MM.1S (cell line): ENCODE results near the gene XPC.

ENCODE experiments used
- DNase-seq: peaks from one replicate; pipeline ENCODE4 v3.0.0-alpha.2; 2015
- H2AFZ ChIP-seq: fragments of 300-600 bp; sonication (generic); 2 replicates; pipeline ENCODE4 v1.6.0; 2016; ENCODE audit warnings: antibody characterized with exemption, low read length
- H3F3A ChIP-seq: fragments of 300-600 bp; sonication (generic); 2 replicates; pipeline ENCODE4 v1.6.1; 2016; ENCODE audit warnings: mild to moderate bottlenecking, antibody characterized with exemption, low read length, moderate library complexity, mixed read lengths; ENCODE audit not compliant: insufficient read depth
- H3K27ac ChIP-seq: fragments of 300-600 bp; sonication (generic); 2 replicates; pipeline ENCODE4 v1.5.1; 2016; ENCODE audit warnings: mild to moderate bottlenecking, low read length
- H3K27me3 ChIP-seq: fragments of 300-600 bp; sonication (generic); replicated peaks from 2 replicates; pipeline ENCODE4 v1.6.0; 2016; ENCODE audit warnings: low read length; ENCODE audit not compliant: insufficient read depth
- H3K36me3 ChIP-seq: fragments of 300-600 bp; sonication (generic); replicated peaks from 2 replicates; pipeline ENCODE4 v1.6.1; 2016; ENCODE audit warnings: mild to moderate bottlenecking, low read length, mixed read lengths; ENCODE audit not compliant: insufficient read depth
- H3K4me1 ChIP-seq: fragments of 300-600 bp; sonication (generic); 2 replicates; pipeline ENCODE4 v1.6.1; 2016; ENCODE audit warnings: low read length, mixed read lengths
- H3K4me2 ChIP-seq: fragments of 300-600 bp; sonication (generic); 2 replicates; pipeline ENCODE4 v1.6.0; 2016; ENCODE audit warnings: low read depth, low read length
- H3K4me3 ChIP-seq: fragments of 300-600 bp; sonication (generic); 2 replicates; pipeline ENCODE4 v1.5.1; 2016; ENCODE audit warnings: low read length, mixed read lengths
- H3K79me2 ChIP-seq: fragments of 300-600 bp; sonication (generic); 2 replicates; pipeline ENCODE4 v1.6.1; 2016; ENCODE audit warnings: mixed run types, low read length, mixed read lengths
- H3K9ac ChIP-seq: fragments of 300-600 bp; sonication (generic); 2 replicates; pipeline ENCODE4 v1.6.1; 2016; ENCODE audit warnings: low read length, mixed read lengths
- H3K9me2 ChIP-seq: fragments of 300-600 bp; sonication (generic); replicated peaks from 2 replicates; pipeline ENCODE4 v1.6.1; 2016; ENCODE audit warnings: mild to moderate bottlenecking, low read length, mixed read lengths; ENCODE audit not compliant: insufficient read depth
- H3K9me3 ChIP-seq: fragments of 300-600 bp; sonication (generic); replicated peaks from 2 replicates; pipeline ENCODE4 v1.6.1; 2016; ENCODE audit warnings: mild to moderate bottlenecking, low read length, mixed read lengths; ENCODE audit not compliant: insufficient read depth
- H4K20me1 ChIP-seq: fragments of 300-600 bp; sonication (generic); 2 replicates; pipeline ENCODE4 v1.6.1; 2016; ENCODE audit warnings: mild to moderate bottlenecking, low read length, moderate library complexity, mixed read lengths; ENCODE audit not compliant: insufficient read depth
- CTCF ChIP-seq: fragments of 300-600 bp; sonication (generic); IDR thresholded peaks from 2 replicates; pipeline ENCODE4 v1.5.1; 2016; ENCODE audit warnings: antibody characterized with exemption, low read length, mixed read lengths
- EZH2 ChIP-seq: fragments of 300-600 bp; sonication (generic); optimal IDR thresholded peaks from 2 replicates; pipeline ENCODE3; 2017; ENCODE audit warnings: low read depth, mild to moderate bottlenecking, antibody characterized with exemption, low read length, mixed read lengths
- EZH2phosphoT487 ChIP-seq: fragments of 300-600 bp; sonication (generic); IDR thresholded peaks from 2 replicates; pipeline ENCODE4 v1.6.1; 2018; ENCODE audit warnings: antibody characterized with exemption, low read length

Gene XPC

GRCh38 chr3:14203521-14204079, 25.2 kb upstream of the XPC start:
- H3K4me2 ChIP-seq = no peak overlapping the region
- no peaks in the 10 kb centered on the region for H4K20me1 ChIP-seq
- no peak overlapping the region for H3K4me3 ChIP-seq
- H3K9me2 ChIP-seq = no peaks in the 10 kb centered on the region
- no peaks in the 10 kb centered on the region for H3K4me1 ChIP-seq
- no peaks in the 10 kb centered on the region for H3F3A ChIP-seq
- no peak overlapping the region for H3K27ac ChIP-seq
- peak; percentile 81 for TF ChIP-seq CTCF
- TF ChIP-seq EZH2phosphoT487 = no peak
- no peak for TF ChIP-seq EZH2
- no peak overlapping the region for H2AFZ ChIP-seq
- no peak overlapping the region for H3K9ac ChIP-seq
- H3K36me3 ChIP-seq = no peaks in the 10 kb centered on the region
- H3K27me3 ChIP-seq = no peaks in the 10 kb centered on the region
- no peaks in the 10 kb centered on the region for H3K79me2 ChIP-seq
- peak; percentile 41 for DNase-seq
- no peaks in the 10 kb centered on the region for H3K9me3 ChIP-seq

DNA sequence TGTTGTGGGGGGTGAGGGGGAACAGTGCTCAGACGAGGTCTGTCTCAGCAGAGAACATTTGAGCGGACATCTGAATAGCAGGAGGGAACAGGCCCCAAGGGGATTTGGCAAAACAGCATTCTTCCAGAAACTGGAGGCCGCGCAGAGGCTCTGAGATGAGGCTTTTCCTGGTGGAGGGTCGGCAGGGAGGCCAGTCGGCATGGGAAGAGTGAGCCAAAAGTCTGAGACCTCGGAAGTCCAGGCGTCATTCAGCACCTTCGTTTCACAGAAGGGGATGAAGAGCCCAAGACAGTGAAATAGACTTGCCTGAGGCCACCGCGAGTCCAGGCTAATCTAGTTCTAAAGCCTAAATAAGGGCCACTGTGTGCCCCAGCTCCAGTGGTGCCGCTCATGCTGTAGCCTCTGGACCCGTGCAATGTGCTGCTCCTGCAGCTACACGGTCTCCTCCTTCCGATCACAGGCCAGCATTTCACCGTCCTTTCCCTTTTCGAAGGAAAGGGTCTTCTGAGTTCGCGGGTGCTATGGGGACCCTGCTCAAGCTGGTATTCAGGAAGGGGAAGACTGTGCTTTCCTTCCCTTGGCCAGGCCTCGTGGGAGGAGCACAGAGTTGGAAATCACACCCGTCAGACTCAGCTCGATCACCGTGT, 24.6 kb upstream of the XPC start:
- H3K4me1 ChIP-seq = no peaks in the 10 kb centered on the region
- H3F3A ChIP-seq = no peaks in the 10 kb centered on the region
- H3K36me3 ChIP-seq = no peaks in the 10 kb centered on the region
- H3K4me2 ChIP-seq = no peak overlapping the region
- H3K9me3 ChIP-seq = no peaks in the 10 kb centered on the region
- H3K4me3 ChIP-seq = no peak overlapping the region
- no peaks in the 10 kb centered on the region for H3K79me2 ChIP-seq
- no peaks in the 10 kb centered on the region for H4K20me1 ChIP-seq
- DNase-seq = no peak
- no peaks in the 10 kb centered on the region for H3K9me2 ChIP-seq
- no peak overlapping the region for H3K27ac ChIP-seq
- no peak overlapping the region for H2AFZ ChIP-seq
- no peak overlapping the region for H3K9ac ChIP-seq
- TF ChIP-seq CTCF (no peak), EZH2phosphoT487 (no peak), EZH2 (no peak)
- H3K27me3 ChIP-seq = no peaks in the 10 kb centered on the region

- no peaks in the 10 kb centered on the region for H3K4me1 ChIP-seq
- no peaks in the 10 kb centered on the region for H3K9me3 ChIP-seq
- no peak overlapping the region for H3K4me3 ChIP-seq
- no peaks in the 10 kb centered on the region for H4K20me1 ChIP-seq
- no peak overlapping the region for H2AFZ ChIP-seq
- TF ChIP-seq CTCF (no peak), EZH2phosphoT487 (no peak), EZH2 (no peak)
- H3K27me3 ChIP-seq = no peaks in the 10 kb centered on the region
- no peak overlapping the region for H3K4me2 ChIP-seq
- no peaks in the 10 kb centered on the region for H3K9me2 ChIP-seq
- no peak overlapping the region for H3K27ac ChIP-seq
- H3K36me3 ChIP-seq = no peaks in the 10 kb centered on the region; the same call in 1 of the 2 replicates
- no peaks in the 10 kb centered on the region for H3K79me2 ChIP-seq
- H3F3A ChIP-seq = no peaks in the 10 kb centered on the region
- no peak for DNase-seq
- no peak overlapping the region for H3K9ac ChIP-seq
Observed at GRCh38 chr3:14201940-14202684, 23.7 kb upstream of the XPC start.
